AG04450 (cell line): ENCODE results near the gene GPR18. TPM values are rescaled to one million over a fixed set of nuclear protein-coding genes. Genes with fewer than 3 reads are reported as not detected.

Experiments used
- CTCF ChIA-PET: fragments of 300-600, 350-600 bp; formaldehyde crosslinking; extraction: SDS; loops from one replicate; lab custom pipeline; 2022; ENCODE audit warnings: antibody characterized with exemption, inconsistent platforms; lab: Charles Lee
- POLR2A ChIA-PET: fragments of 350-600 bp; formaldehyde crosslinking; extraction: SDS; loops from one replicate; lab custom pipeline; 2021; ENCODE audit warnings: antibody characterized with exemption, inconsistent platforms; lab: Yijun Ruan, JAX
- DNase-seq: peaks from one replicate; pipeline ENCODE4 v3.0.0-alpha.2; 2011; ENCODE audit warnings: low read depth, low spot score
- H3K27ac ChIP-seq: one replicate; pipeline ENCODE4 v1.5.1; 2012; ENCODE audit warnings: low read depth, low read length, control low read depth
- H3K27me3 ChIP-seq: one replicate; pipeline ENCODE4 v1.6.0; 2012; ENCODE audit warnings: low read length; ENCODE audit not compliant: control insufficient read depth, insufficient read depth
- H3K4me3 ChIP-seq: 2 replicates; pipeline ENCODE4 v1.5.1; 2011; ENCODE audit warnings: mild to moderate bottlenecking, low read depth, low read length, control low read depth
- H3K9me3 ChIP-seq: 2 replicates; pipeline ENCODE4 v1.5.1; 2012; ENCODE audit warnings: low read length; ENCODE audit not compliant: control insufficient read depth, insufficient read depth
- polyA plus RNA-seq: library from polyadenylated mRNA; depleted of rRNA; stranded (reverse); fragments of >200 nt; gene quantifications from 2 replicates; pipeline ENCODE4 v1.2.3, GENCODE V29; 2011
- TF ChIP-seq, protein P1 (sequence below): IDR thresholded peaks from 2 replicates; pipeline ENCODE4 v1.5.1; 2011; ENCODE audit warnings: low read depth, low read length, control low read depth, inconsistent platforms

GPR18 gene
- polyA plus RNA-seq, 1 experiment = not detected

DNA sequence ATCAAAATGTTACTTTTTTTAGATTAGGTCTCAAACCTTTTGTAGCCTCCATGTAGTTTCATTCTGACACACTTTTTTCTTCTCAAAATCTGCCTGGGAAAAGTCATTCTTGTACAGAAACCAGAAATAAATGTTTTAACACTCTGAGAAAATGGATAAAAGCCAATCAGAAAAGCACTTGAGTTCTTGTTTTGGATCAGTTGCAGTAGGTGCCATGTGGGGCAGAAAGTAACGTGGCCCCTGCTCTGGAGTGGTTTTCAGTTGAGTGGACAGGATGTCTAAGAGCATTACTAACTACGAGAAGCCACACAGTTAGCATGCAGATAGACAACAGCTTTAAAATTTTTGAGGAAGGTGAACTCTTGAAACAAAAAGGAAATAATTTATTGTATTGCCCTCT lies 29.9 kb upstream of the GPR18 start:
- H3K4me3 ChIP-seq = no peak overlapping the region
- POLR2A ChIA-PET = no interaction called here

GRCh38 chr13:99287551-99287950 lies 29.4 kb upstream of the GPR18 start:
- Histone ChIP-seq H3K4me3 (no peak overlapping the region), H3K27me3 (no peaks in the 10 kb centered on the region), H3K27ac (no peak overlapping the region), H3K9me3 (no peaks in the 10 kb centered on the region)
- TF ChIP-seq, protein P1, sequence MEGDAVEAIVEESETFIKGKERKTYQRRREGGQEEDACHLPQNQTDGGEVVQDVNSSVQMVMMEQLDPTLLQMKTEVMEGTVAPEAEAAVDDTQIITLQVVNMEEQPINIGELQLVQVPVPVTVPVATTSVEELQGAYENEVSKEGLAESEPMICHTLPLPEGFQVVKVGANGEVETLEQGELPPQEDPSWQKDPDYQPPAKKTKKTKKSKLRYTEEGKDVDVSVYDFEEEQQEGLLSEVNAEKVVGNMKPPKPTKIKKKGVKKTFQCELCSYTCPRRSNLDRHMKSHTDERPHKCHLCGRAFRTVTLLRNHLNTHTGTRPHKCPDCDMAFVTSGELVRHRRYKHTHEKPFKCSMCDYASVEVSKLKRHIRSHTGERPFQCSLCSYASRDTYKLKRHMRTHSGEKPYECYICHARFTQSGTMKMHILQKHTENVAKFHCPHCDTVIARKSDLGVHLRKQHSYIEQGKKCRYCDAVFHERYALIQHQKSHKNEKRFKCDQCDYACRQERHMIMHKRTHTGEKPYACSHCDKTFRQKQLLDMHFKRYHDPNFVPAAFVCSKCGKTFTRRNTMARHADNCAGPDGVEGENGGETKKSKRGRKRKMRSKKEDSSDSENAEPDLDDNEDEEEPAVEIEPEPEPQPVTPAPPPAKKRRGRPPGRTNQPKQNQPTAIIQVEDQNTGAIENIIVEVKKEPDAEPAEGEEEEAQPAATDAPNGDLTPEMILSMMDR = no peak
- CTCF ChIA-PET = interaction anchor here (1.9 to 2.7 kb wide), 2 partner anchors 18 to 149 kb away, joined by 7 to 10 read pairs; no protein-coding TSS in a partner anchor
- DNase-seq = no peak
- POLR2A ChIA-PET = no interaction called here

More for the DNA sequence above, 29.9 kb upstream of the GPR18 start:
- H3K27me3 ChIP-seq = no peaks in the 10 kb centered on the region
- H3K9me3 ChIP-seq = no peaks in the 10 kb centered on the region
- no peak for DNase-seq
- H3K27ac ChIP-seq = no peak overlapping the region
- TF ChIP-seq, protein P1 = no peak
- CTCF ChIA-PET = interaction anchor here (1.2 to 2.7 kb wide), 3 partner anchors 18 to 149 kb away, joined by 6 to 10 read pairs (median 7); no protein-coding TSS in a partner anchor

- H3K27me3 ChIP-seq = no peaks in the 10 kb centered on the region
- no peak overlapping the region for H3K4me3 ChIP-seq
- ChIA-PET POLR2A (no interaction called here), CTCF (interaction anchor here (1.1 to 5.1 kb wide), 4 partner anchors 10 to 152 kb away, joined by 5 to 49 read pairs (median 26); no protein-coding TSS in a partner anchor)
- no peaks in the 10 kb centered on the region for H3K9me3 ChIP-seq
- H3K27ac ChIP-seq = no peak overlapping the region
- TF ChIP-seq, protein P1 = no peak
- DNase-seq = no peak
Measured at GRCh38 chr13:99285432-99286182, 27.4 kb upstream of the GPR18 start.

DNA sequence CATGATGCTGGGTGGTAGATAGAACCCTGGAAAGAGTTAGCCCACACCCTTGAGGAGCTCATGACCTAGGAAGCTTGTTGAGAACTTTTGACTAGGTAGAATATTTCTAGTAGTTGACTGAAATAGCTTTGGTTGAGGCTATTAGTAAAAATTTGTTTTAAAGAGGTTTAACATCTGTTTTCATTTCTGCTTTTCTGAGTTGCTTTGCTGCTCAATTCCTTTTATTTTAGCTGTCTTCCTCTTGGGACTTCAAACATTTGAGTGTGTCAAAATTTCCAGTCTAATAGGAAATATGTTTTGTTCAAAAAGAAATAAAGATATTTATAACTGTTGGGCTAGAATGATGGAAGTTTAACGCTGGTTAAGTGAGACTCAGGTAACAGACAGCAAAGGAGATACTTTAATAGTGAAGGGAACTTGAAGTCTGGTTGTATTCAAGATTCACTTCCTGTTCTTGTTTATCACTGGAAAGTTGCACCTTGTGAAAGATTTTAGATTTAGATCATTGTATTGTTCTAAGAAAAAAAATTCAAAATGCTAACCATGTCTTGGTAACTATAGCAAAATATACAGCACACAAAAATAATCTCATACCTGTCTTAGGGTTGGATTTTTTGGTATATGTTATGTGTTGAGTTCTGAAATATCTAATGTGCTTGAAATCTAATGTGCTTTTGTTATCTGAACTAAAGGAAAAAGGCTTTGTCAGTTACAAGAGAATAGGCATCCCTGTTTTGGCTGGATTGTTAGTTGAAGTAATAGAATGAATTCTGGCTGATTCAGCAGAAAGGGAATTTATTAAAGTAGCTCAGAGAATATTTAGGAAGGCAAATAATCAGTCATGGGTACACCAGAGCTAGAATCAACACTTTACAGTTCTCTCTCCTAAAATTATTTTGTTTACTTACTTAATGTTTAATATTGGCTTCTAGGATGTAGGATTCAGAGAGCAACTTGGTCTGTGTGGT lies 24.4 kb upstream of the GPR18 start:
- Histone ChIP-seq H3K4me3 (no peak overlapping the region), H3K27ac (no peak overlapping the region), H3K27me3 (no peaks in the 10 kb centered on the region), H3K9me3 (no peaks in the 10 kb centered on the region)
- DNase-seq = no peak
- ChIA-PET POLR2A (no interaction called here), CTCF (interaction anchor here (0.7 to 5.1 kb wide), 4 partner anchors 12 to 155 kb away, joined by 3 to 49 read pairs (median 22); no protein-coding TSS in a partner anchor)
- TF ChIP-seq, protein P1 = no peak
